Endothelial cell of umbilical vein (primary cell): Measurements from ENCODE around the gene ACSS1. TPM values are rescaled to one million over a fixed set of nuclear protein-coding genes. Genes with fewer than 3 reads are reported as not detected.

Source experiments
- BruUV-seq: library from RNA; stranded (reverse); fragments of 400-500 nt; replicated peaks from 2 replicates; lab custom pipeline; 2021; lab: Mats Ljungman, UMichigan
- CTCF ChIA-PET: fragments of 300-600, 350-600 bp; sonication (Branson Sonifier 250); formaldehyde crosslinking; loops from one replicate; lab custom pipeline; 2021; ENCODE audit warnings: antibody characterized with exemption, inconsistent platforms; lab: Charles Lee
- POLR2A ChIA-PET: fragments of 300-600, 350-600 bp; sonication (Branson Sonifier 250); formaldehyde crosslinking; loops from one replicate; lab custom pipeline; 2021; ENCODE audit warnings: antibody characterized with exemption, inconsistent platforms; lab: Charles Lee
- DNase-seq: peaks from one replicate; pipeline ENCODE4 v3.0.0-alpha.2; 2011; ENCODE audit warnings: low read depth, low spot score
- FAIRE-seq: peaks from 2 replicates; lab custom pipeline; 2011; peaks lifted over from hg19 to GRCh38; lab: Jason Lieb, UNC
- H2AFZ ChIP-seq: 2 replicates; pipeline ENCODE4 v1.6.0; 2012; ENCODE audit warnings: low read depth, low read length, control low read depth, inconsistent platforms
- H3K27ac ChIP-seq: 2 replicates; pipeline ENCODE4 v1.5.1; 2011; ENCODE audit warnings: low read depth, mild to moderate bottlenecking, control low read depth, low read length, moderate library complexity; ENCODE audit not compliant: insufficient read depth
- H3K27me3 ChIP-seq, 2 experiments: 2 replicates each; pipeline versions ENCODE4 v1.6.0 to v1.6.1; 2011; ENCODE audit warnings: low read length in 2 of 2, mixed read lengths in 1 of 2; ENCODE audit not compliant: control insufficient read depth in 2 of 2, insufficient read depth in 2 of 2
- H3K36me3 ChIP-seq, 2 experiments: 2 replicates in 1 of 2; 3 replicates in 1 of 2; pipeline ENCODE4 v1.5.1; 2011; ENCODE audit warnings: low read length in 2 of 2, mild to moderate bottlenecking in 1 of 2, moderate library complexity in 1 of 2; ENCODE audit not compliant: control insufficient read depth in 2 of 2, insufficient read depth in 2 of 2; ENCODE audit errors: extremely low read depth in 1 of 2
- H3K4me1 ChIP-seq: 3 replicates; pipeline ENCODE4 v1.5.1; 2011; ENCODE audit warnings: mild to moderate bottlenecking, low read length; ENCODE audit not compliant: control insufficient read depth, insufficient read depth; ENCODE audit errors: extremely low read depth
- H3K4me2 ChIP-seq: 2 replicates; pipeline ENCODE4 v1.6.1; 2011; ENCODE audit warnings: low read length, control low read depth, mixed read lengths; ENCODE audit not compliant: insufficient read depth
- H3K4me3 ChIP-seq, 3 experiments: fragments of 200-600 bp in 1 of 3; sonication (generic), shearing (Covaris generic) in 1 of 3; replicated peaks in 1 of 3; 2 replicates each; pipeline ENCODE4 v1.5.1; 2011 to 2016; ENCODE audit warnings: control low read depth in 3 of 3, low read length in 3 of 3, mild to moderate bottlenecking in 2 of 3, inconsistent platforms in 1 of 3, low read depth in 1 of 3, moderate library complexity in 1 of 3; ENCODE audit not compliant: insufficient read depth in 1 of 3
- H3K79me2 ChIP-seq: 2 replicates; pipeline ENCODE4 v1.6.0; 2012; ENCODE audit warnings: low read length, inconsistent platforms; ENCODE audit not compliant: control insufficient read depth, insufficient read depth
- H3K9ac ChIP-seq: replicated peaks from 2 replicates; pipeline ENCODE3; 2011; ENCODE audit warnings: low read length, control low read depth; ENCODE audit not compliant: insufficient read depth; ENCODE audit errors: extremely low read depth
- H3K9me1 ChIP-seq: replicated peaks from 3 replicates; pipeline ENCODE4 v1.6.0; 2011; ENCODE audit warnings: mild to moderate bottlenecking, low read length; ENCODE audit not compliant: control insufficient read depth, insufficient read depth; ENCODE audit errors: extremely low read depth
- H3K9me3 ChIP-seq: replicated peaks from 2 replicates; pipeline ENCODE4 v1.5.1; 2012; ENCODE audit warnings: low read length, inconsistent platforms; ENCODE audit not compliant: control insufficient read depth, insufficient read depth
- H4K20me1 ChIP-seq: replicated peaks from 2 replicates; pipeline ENCODE3; 2011; ENCODE audit warnings: mild to moderate bottlenecking, low read length; ENCODE audit not compliant: control insufficient read depth, insufficient read depth; ENCODE audit errors: extremely low read depth
- CTCF ChIP-seq, 2 donors: IDR thresholded peaks; 1 replicate in 1 of 2; 2 replicates in 1 of 2; pipeline ENCODE4 v1.5.1; 2011; ENCODE audit warnings: low read length in 2 of 2, mild to moderate bottlenecking in 2 of 2, moderate library complexity in 2 of 2, control low read depth in 1 of 2, inconsistent platforms in 1 of 2, low read depth in 1 of 2; ENCODE audit not compliant: insufficient read depth in 1 of 2; ENCODE audit errors: extremely low read depth in 1 of 2
- EZH2 ChIP-seq: IDR thresholded peaks from 2 replicates; pipeline ENCODE4 v1.6.1; 2012; ENCODE audit warnings: borderline replicate concordance, low read depth, mild to moderate bottlenecking, moderate library complexity, low read length, inconsistent platforms; ENCODE audit not compliant: severe bottlenecking
- FOS ChIP-seq: IDR thresholded peaks from 2 replicates; pipeline ENCODE4 v1.6.1; 2011; ENCODE audit warnings: mild to moderate bottlenecking, low read length, moderate library complexity, borderline replicate concordance; ENCODE audit not compliant: insufficient read depth
- GATA2 ChIP-seq: IDR thresholded peaks from 2 replicates; pipeline ENCODE4 v1.7.0; 2011; ENCODE audit warnings: low read depth, mild to moderate bottlenecking, moderate library complexity, mixed read lengths, low read length; ENCODE audit not compliant: insufficient read length, insufficient read depth
- JUN ChIP-seq: IDR thresholded peaks from 2 replicates; pipeline ENCODE4 v1.6.1; 2011; ENCODE audit warnings: borderline replicate concordance, low read depth; ENCODE audit not compliant: insufficient read length, insufficient read depth
- MAX ChIP-seq: IDR thresholded peaks from 2 replicates; pipeline ENCODE4 v1.6.1; 2011; ENCODE audit not compliant: insufficient read depth, insufficient read length
- MYC ChIP-seq: IDR thresholded peaks from one replicate; pipeline ENCODE4 v1.6.1; 2011; ENCODE audit warnings: mild to moderate bottlenecking, low read depth, low read length
- POLR2A ChIP-seq: IDR thresholded peaks from 2 replicates; pipeline ENCODE4 v1.6.1; 2012; ENCODE audit warnings: low read depth, mild to moderate bottlenecking, control low read depth, low read length
- dilution Hi-C: fragments of 300-500 bp; cut with MboI; formaldehyde crosslinking; loops from one replicate; pipeline ENCODE4 v1.15.0; 2019; ENCODE audit warnings: low sequenced_read_pairs; ENCODE audit not compliant: extremely low pct_ligation_motif_present
- intact Hi-C: fragments of 100-400 bp; cut with micrococcal nuclease; formaldehyde crosslinking; loops from one replicate; pipeline ENCODE4 v1.10.0; 2022
- polyA plus RNA-seq, 4 experiments: library from polyadenylated mRNA; depleted of rRNA in 3 of 4; stranded (reverse) in 3 of 4; unstranded in 1 of 4; fragments of >200 nt; gene quantifications; 2 replicates each; pipeline versions ENCODE4 v1.2.1 to v1.2.3, GENCODE V29; 2011 to 2012; ENCODE audit warnings: missing spikeins in 1 of 4
- total RNA-seq: library from RNA; stranded (reverse); gene quantifications from 2 replicates; pipeline ENCODE4 v1.2.3, GENCODE V29; 2021

The ACSS1 gene
- total and polyA plus RNA-seq, 2 donors (not counting 3 experiments of a cell fraction or from before 2014, with no cell fraction given): 6.2 to 17.9 TPM

- DNase-seq (no peak), FAIRE-seq (no peak)
- CTCF ChIA-PET: no interaction called here
- no peaks in the 10 kb centered on the region for H3K79me2 ChIP-seq
- H3K4me1 ChIP-seq: no peaks in the 10 kb centered on the region
- no TSS peak for BruUV-seq
- no peak overlapping the region for H3K27ac ChIP-seq
- H3K9ac ChIP-seq: no peak overlapping the region
- H2AFZ ChIP-seq: no peak overlapping the region
- H3K4me3 ChIP-seq: no peak overlapping the region
- dilution Hi-C loops: no loop called here
- no peak overlapping the region for H3K4me2 ChIP-seq
- peaks cover 4 to 6% of the 10 kb centered on the region in 2 experiments for H3K27me3 ChIP-seq
- no peaks in the 10 kb centered on the region for H3K36me3 ChIP-seq
- POLR2A ChIA-PET: no interaction called here
- intact Hi-C loops: no loop called here
- H3K9me1 ChIP-seq: no peaks in the 10 kb centered on the region
- no peaks in the 10 kb centered on the region for H4K20me1 ChIP-seq
- TF ChIP-seq EZH2 (no peak), MAX (no peak), FOS (no peak), MYC (no peak)
- no peaks in the 10 kb centered on the region for H3K9me3 ChIP-seq
Measured at GRCh38 chr20:25090492-25091429, 32.8 kb upstream of the ACSS1 start.

- H3K9me3 ChIP-seq: no peaks in the 10 kb centered on the region
- no TSS peak for BruUV-seq
- no peak overlapping the region for H3K27ac ChIP-seq
- H3K27me3 ChIP-seq: peaks cover 12 to 14% of the 10 kb centered on the region in 2 experiments
- H3K4me1 ChIP-seq: no peaks in the 10 kb centered on the region
- H3K79me2 ChIP-seq: no peaks in the 10 kb centered on the region
- no peaks in the 10 kb centered on the region for H3K36me3 ChIP-seq
- FAIRE-seq (no peak), DNase-seq (no peak)
- TF ChIP-seq FOS: no peak
- TF ChIP-seq CTCF (IDR thresholded peaks at IDR 0.05; ENCODE audit: extremely low read depth in 1 of 2, insufficient read depth in 1 of 2, low read depth in 1 of 2, low read length in 2 of 2): no peak
- no peak for TF ChIP-seq MYC
- TF ChIP-seq GATA2: no peak
- no peak for TF ChIP-seq JUN
- TF ChIP-seq POLR2A: no peak
- TF ChIP-seq MAX: no peak
- no peak overlapping the region for H3K4me2 ChIP-seq
- H3K4me3 ChIP-seq: no peak overlapping the region
- CTCF ChIA-PET: no interaction called here
- H2AFZ ChIP-seq: no peak overlapping the region
- H3K9me1 ChIP-seq: no peaks in the 10 kb centered on the region
- no peak overlapping the region for H3K9ac ChIP-seq
- POLR2A ChIA-PET: no interaction called here
- intact Hi-C loops (no loop called here), dilution Hi-C loops (no loop called here)
- no peaks in the 10 kb centered on the region for H4K20me1 ChIP-seq
Measured at GRCh38 chr20:25089662-25090061, 31.7 kb upstream of the ACSS1 start.
